Pancreas (tissue), 10 donors: ENCODE results near the gene DNAH9. TPM values are rescaled to one million over a fixed set of nuclear protein-coding genes. Genes with fewer than 3 reads are reported as not detected.

Experiments
- ATAC-seq, 4 donors: fragments of 200-7000 bp; cut with Tn5 transposase; one replicate each; pipeline versions ENCODE4 v1.8.0 to v1.9.1; 2020; ENCODE audit warnings: mild to moderate bottlenecking in 4 of 4, moderate library complexity in 4 of 4
- DNase-seq, 6 donors: peaks; one replicate each; pipeline ENCODE4 v3.0.0-alpha.2; 2020
- FAIRE-seq: peaks from 2 replicates; lab custom pipeline; 2012; peaks lifted over from hg19 to GRCh38; lab: Jason Lieb, UNC
- H3K27ac ChIP-seq, 4 donors: fragments of 200-600 bp; sonication (generic); 1 replicate in 3 of 4; 2 replicates in 1 of 4; pipeline versions ENCODE4 v1.5.0 to v1.8.0; 2020
- H3K27me3 ChIP-seq, 4 donors: fragments of 200-600 bp; one replicate each; pipeline ENCODE4 v1.8.0; 2021
- H3K36me3 ChIP-seq, 3 donors: fragments of 200-600 bp; sonication (generic) in 1 of 3; one replicate each; pipeline versions ENCODE4 v1.5.0 to v1.8.0; 2020 to 2021
- H3K4me1 ChIP-seq, 3 donors: fragments of 200-600 bp; one replicate each; pipeline ENCODE4 v1.8.0; 2021
- H3K4me3 ChIP-seq, 4 donors: fragments of 200-600 bp; sonication (generic) in 2 of 4; one replicate each; pipeline versions ENCODE4 v1.5.0 to v1.8.0; 2020 to 2021
- H3K9me3 ChIP-seq, 4 donors: fragments of 200-600 bp; one replicate each; pipeline ENCODE4 v1.8.0; 2021
- CTCF ChIP-seq, 4 donors: fragments of 200-600 bp; sonication (generic) in 3 of 4; IDR thresholded peaks; one replicate each; pipeline versions ENCODE4 v1.5.0 to v1.8.0; 2021; ENCODE audit warnings: antibody characterized with exemption in 4 of 4
- WGBS, 2 donors: extraction: QIAGEN DNeasy Blood & Tissue Kit; methylation state at CpG; one replicate each; pipeline ENCODE4 v1.1.7; 2013; 5-methylcytosine and 5-hydroxymethylcytosine counted together
- intact Hi-C, 3 donors: fragments of 100-400 bp; cut with DNase I; formaldehyde crosslinking; loops; one replicate each; pipeline versions ENCODE4 v1.11.1 to v1.14.2; 2022
- polyA plus RNA-seq, 2 donors: library from polyadenylated mRNA; stranded (reverse); fragments of 200-250 nt; gene quantifications; one replicate each; pipeline ENCODE4 v1.2.3, GENCODE V29; 2013
- total RNA-seq, 6 donors: library from RNA; stranded (reverse); fragmentation: NEBNext Ultra II Directional in 4 of 6; extraction: Animal tissue kit (Norgen Biotek cat#: 25700) in 4 of 6; gene quantifications; one replicate each; pipeline versions ENCODE4 v1.2.1 to v1.2.4, GENCODE V29; 2021 to 2023
- donor health status: healthy with polysubstance abuse.
- donor health status: DM: no; HTN: no; CAD: no; lungs with moderate emphysema.
- donor health status: DM: no; HTN: no; CAD: no.
- donor health status: control.
- donor health status: control.
- donor health status: Bipolar disorder and iron deficiency.
- donor health status: DM: yes; HTN: yes; CAD: no.
- donor health status: DM: no; HTN: no; CAD: no.
- donor health status: DM: no; HTN: no; CAD: no.
- donor health status: DM: yes; HTN: yes; CAD: no.

DNAH9 gene
- total and polyA plus RNA-seq, 8 donors: 0.53 to 2.4 (median 1.3) TPM

- WGBS, 2 donors: 70 to 78% methylated on average over 8 of the region's 8 CpGs
Observed at GRCh38 chr17:11869680-11870394, 271.6 kb downstream of the DNAH9 start.

GRCh38 chr17:11871773-11872172 lies 273.5 kb downstream of the DNAH9 start:
- no peak for FAIRE-seq
- 64 to 66% methylated on average over 10 of the region's 10 CpGs for WGBS, 2 donors
- no peak for TF ChIP-seq CTCF (IDR thresholded peaks at IDR 0.05)

More at GRCh38 chr17:11869680-11870394, 271.6 kb downstream of the DNAH9 start:
- Histone ChIP-seq H3K27ac (no peak overlapping the region), H3K4me1 (no peaks in the 10 kb centered on the region), H3K9me3 (no peaks in the 10 kb centered on the region), H3K27me3 (no peaks in the 10 kb centered on the region), H3K36me3 (no peaks in the 10 kb centered on the region), H3K4me3 (no peak overlapping the region)
- no peak for TF ChIP-seq CTCF (IDR thresholded peaks at IDR 0.05)
- ATAC-seq (no peak), DNase-seq (no peak), FAIRE-seq (no peak)
- intact Hi-C loops: no loop called here

DNA sequence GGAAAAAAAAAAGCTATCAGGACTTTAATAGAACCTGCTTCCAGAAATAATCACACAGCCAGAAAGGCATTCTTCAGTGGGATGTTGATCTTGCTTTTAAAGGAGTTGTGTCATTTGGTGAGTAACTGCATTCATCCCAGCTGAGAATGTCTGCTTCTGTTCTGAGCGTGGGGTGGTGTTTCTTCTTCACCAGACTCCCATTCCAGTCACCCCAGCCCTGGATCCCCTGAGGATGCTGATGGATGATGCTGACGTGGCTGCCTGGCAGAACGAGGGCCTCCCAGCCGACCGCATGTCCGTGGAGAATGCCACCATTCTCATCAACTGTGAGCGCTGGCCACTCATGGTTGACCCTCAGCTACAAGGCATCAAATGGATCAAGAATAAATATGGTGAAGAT lies 276.5 kb downstream of the DNAH9 start:
- FAIRE-seq (no peak), DNase-seq (no peak), ATAC-seq (no peak)
- no peak overlapping the region for H3K27ac ChIP-seq
- intact Hi-C loops: no loop called here
- H3K36me3 ChIP-seq: no peaks in the 10 kb centered on the region
- WGBS, 2 donors: 52 to 66% methylated on average over 7 of the region's 7 CpGs
- H3K4me1 ChIP-seq: no peaks in the 10 kb centered on the region
- no peak overlapping the region for H3K4me3 ChIP-seq
- no peak for TF ChIP-seq CTCF (IDR thresholded peaks at IDR 0.05)
- H3K9me3 ChIP-seq: no peaks in the 10 kb centered on the region
- no peaks in the 10 kb centered on the region for H3K27me3 ChIP-seq

More at GRCh38 chr17:11871773-11872172, 273.5 kb downstream of the DNAH9 start:
- Histone ChIP-seq H3K36me3 (no peaks in the 10 kb centered on the region), H3K9me3 (no peaks in the 10 kb centered on the region), H3K27me3 (no peaks in the 10 kb centered on the region), H3K4me3 (no peak overlapping the region), H3K27ac (no peak overlapping the region), H3K4me1 (no peaks in the 10 kb centered on the region)
- intact Hi-C loops: no loop called here
- DNase-seq (no peak), ATAC-seq (no peak)

DNA sequence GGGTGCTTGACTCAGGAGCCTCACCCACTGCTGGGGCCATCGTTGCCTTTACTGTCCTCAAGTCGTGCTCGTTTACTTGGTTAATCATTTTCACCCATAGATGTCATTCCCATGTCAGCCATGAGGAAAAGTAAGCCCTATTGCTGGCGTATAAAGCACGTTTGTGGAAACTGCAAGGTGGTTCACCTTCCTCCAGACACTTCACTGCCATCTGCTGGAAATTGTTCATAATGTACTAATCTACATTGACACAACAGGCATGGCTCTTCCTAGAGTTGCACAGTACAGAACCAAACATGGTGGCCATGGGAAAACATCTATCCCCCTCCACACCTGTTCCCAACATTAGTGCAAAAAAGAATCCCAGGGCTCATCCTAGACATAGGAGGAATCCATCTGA lies 282.4 kb downstream of the DNAH9 start:
- Histone ChIP-seq H3K27ac (no peak overlapping the region), H3K4me1 (no peaks in the 10 kb centered on the region), H3K36me3 (no peaks in the 10 kb centered on the region), H3K9me3 (no peaks in the 10 kb centered on the region), H3K27me3 (no peaks in the 10 kb centered on the region), H3K4me3 (no peak overlapping the region)
- 10 to 11% methylated on average over 5 of the region's 5 CpGs for whole genome bisulfite sequencing, 2 donors
- DNase-seq (no peak), FAIRE-seq (no peak), ATAC-seq (peak in 3 of 4 donors; percentile 49 to 73 (median 63))
- TF ChIP-seq CTCF (IDR thresholded peaks at IDR 0.05): peak in 1 of 4 donors; percentile 13
- intact Hi-C loops: no loop called here

- intact Hi-C loops: no loop called here
Observed at GRCh38 chr17:11882716-11883115, 284.4 kb downstream of the DNAH9 start.

More at GRCh38 chr17:11882716-11883115, 284.4 kb downstream of the DNAH9 start:
- no peak for TF ChIP-seq CTCF (IDR thresholded peaks at IDR 0.05)
- Histone ChIP-seq H3K27ac (no peak overlapping the region), H3K36me3 (no peaks in the 10 kb centered on the region), H3K4me3 (no peak overlapping the region), H3K9me3 (no peaks in the 10 kb centered on the region), H3K4me1 (no peaks in the 10 kb centered on the region), H3K27me3 (no peaks in the 10 kb centered on the region)
- ATAC-seq (no peak), FAIRE-seq (no peak), DNase-seq (no peak)
- 50 to 58% methylated on average over 3 of the region's 3 CpGs for WGBS, 2 donors
